Measurements from ENCODE around the gene PRPF19. TPM values are rescaled to one million over a fixed set of nuclear protein-coding genes. Genes with fewer than 3 reads are reported as not detected.
"Not testable (repeated sequence)": the region's sequence is repeated elsewhere in the genome, so short reads cannot be mapped to it uniquely, and the experiment has no call there.

Gene PRPF19
- total RNA-seq, 2 donors from 2014 or later = 139 to 175 TPM

- Mint-ChIP-seq H3K9me3 (no peaks in the 10 kb centered on the region), H3K4me1 (ENCODE audit: low read depth) (peaks cover 66% of the 10 kb centered on the region), H3K36me3 (ENCODE audit: insufficient read depth in 2 of 2) (peaks cover 10 to 13% of the 10 kb centered on the region in 2 donors), H3K27ac (no peak overlapping the region), H3K4me3 (peak overlapping the region in 1 of 2 donors; percentile 52), H3K27me3 (ENCODE audit: low read depth) (no peaks in the 10 kb centered on the region)
- DNase-seq (no peak), ATAC-seq (replicated peaks in 1 of 2) (no peak)
These were observed 10.4 kb upstream of the PRPF19 start for GRCh38 chr11:60916669-60917206.

- H3K9me3 Mint-ChIP-seq = no peaks in the 10 kb centered on the region
- H3K27me3 Mint-ChIP-seq (ENCODE audit: low read depth) = no peaks in the 10 kb centered on the region
- ATAC-seq (replicated peaks in 1 of 2) (peak; percentile 67 to 71), DNase-seq (peak; percentile 80)
- H3K27ac Mint-ChIP-seq = peak overlapping the region; percentile 89
- H3K36me3 Mint-ChIP-seq (ENCODE audit: insufficient read depth in 2 of 2) = peaks cover 7 to 14% of the 10 kb centered on the region in 2 donors
- peaks cover 80% of the 10 kb centered on the region for H3K4me1 Mint-ChIP-seq (ENCODE audit: low read depth)
- peak overlapping the region; percentile 96 for H3K4me3 Mint-ChIP-seq
These were observed 9.0 kb upstream of the PRPF19 start for GRCh38 chr11:60915248-60915914.

- ATAC-seq (replicated peaks in 1 of 2) (peak; percentile 27 to 31), DNase-seq (peak; percentile 39 to 52)
- Mint-ChIP-seq H3K4me3 (peak overlapping the region; percentile 96), H3K36me3 (ENCODE audit: insufficient read depth in 2 of 2) (peaks cover 7 to 10% of the 10 kb centered on the region in 2 donors), H3K27me3 (ENCODE audit: low read depth) (no peaks in the 10 kb centered on the region), H3K27ac (peak overlapping the region; percentile 89), H3K4me1 (ENCODE audit: low read depth) (peaks cover 86% of the 10 kb centered on the region), H3K9me3 (peaks cover 0 to 1% of the 10 kb centered on the region in 2 donors)
These were observed 8.4 kb upstream of the PRPF19 start for GRCh38 chr11:60914633-60915247.

GRCh38 chr11:60913793-60914632 is 7.6 kb upstream of the PRPF19 start, which contains the start of gene TMEM109:
Gene TMEM109, plus strand, starts transcription at chr11:60914158. Its CDS starts 5,536 bp downstream, at chr11:60919694.
- peaks cover 2 to 7% of the 10 kb centered on the region in 2 donors for H3K9me3 Mint-ChIP-seq
- peak within 1 kb of the TSS; percentile 96 for H3K4me3 Mint-ChIP-seq
- peaks cover 8 to 16% of the 10 kb centered on the region in 2 donors for H3K36me3 Mint-ChIP-seq (ENCODE audit: insufficient read depth in 2 of 2)
- peaks cover 83% of the 10 kb centered on the region for H3K4me1 Mint-ChIP-seq (ENCODE audit: low read depth)
- peak; percentile 73 to 77 for ATAC-seq (replicated peaks in 1 of 2)
- no peaks in the 10 kb centered on the region for H3K27me3 Mint-ChIP-seq (ENCODE audit: low read depth)
- peak; percentile 88 to 92 for DNase-seq
- H3K27ac Mint-ChIP-seq = peak within 1 kb of the TSS; percentile 89

- Mint-ChIP-seq H3K4me1 (ENCODE audit: low read depth) (peaks cover 73% of the 10 kb centered on the region), H3K4me3 (peak overlapping the region; percentile 96), H3K27me3 (ENCODE audit: low read depth) (no peaks in the 10 kb centered on the region), H3K9me3 (peaks cover 2 to 9% of the 10 kb centered on the region in 2 donors), H3K27ac (peak overlapping the region; percentile 77), H3K36me3 (ENCODE audit: insufficient read depth in 2 of 2) (peaks cover 8 to 16% of the 10 kb centered on the region in 2 donors)
- ATAC-seq (replicated peaks in 1 of 2) = no peak
- peak in 1 of 2 donors; percentile 4 for DNase-seq
These were observed 6.6 kb upstream of the PRPF19 start for GRCh38 chr11:60912851-60913528.

GRCh38 chr11:60912223-60912850 is 6.0 kb upstream of the PRPF19 start:
- Mint-ChIP-seq H3K27ac (peak overlapping the region; percentile 8), H3K4me1 (ENCODE audit: low read depth) (peaks cover 75% of the 10 kb centered on the region), H3K27me3 (ENCODE audit: low read depth) (no peaks in the 10 kb centered on the region), H3K36me3 (ENCODE audit: insufficient read depth in 2 of 2) (peaks cover 8 to 16% of the 10 kb centered on the region in 2 donors), H3K9me3 (peaks cover 2 to 9% of the 10 kb centered on the region in 2 donors), H3K4me3 (peak overlapping the region; percentile 38 to 96)
- peak; percentile 32 to 33 for DNase-seq
- ATAC-seq (replicated peaks in 1 of 2) = no peak

- no peak for ATAC-seq (replicated peaks in 1 of 2)
These were observed 4.5 kb upstream of the PRPF19 start for GRCh38 chr11:60910711-60911380.

GRCh38 chr11:60910281-60910687 is 3.9 kb upstream of the PRPF19 start:
- Mint-ChIP-seq H3K27me3 (ENCODE audit: low read depth) (no peaks in the 10 kb centered on the region), H3K4me3 (no peak overlapping the region)

More at GRCh38 chr11:60910711-60911380, 4.5 kb upstream of the PRPF19 start:
- Mint-ChIP-seq H3K36me3 (ENCODE audit: insufficient read depth in 2 of 2) (peaks cover 9 to 13% of the 10 kb centered on the region in 2 donors), H3K27me3 (ENCODE audit: low read depth) (no peaks in the 10 kb centered on the region), H3K4me3 (no peak overlapping the region), H3K4me1 (ENCODE audit: low read depth) (peaks cover 68% of the 10 kb centered on the region), H3K9me3 (peaks cover 2 to 9% of the 10 kb centered on the region in 2 donors), H3K27ac (no peak overlapping the region)
- DNase-seq = no peak

GRCh38 chr11:60909680-60910280 is 3.4 kb upstream of the PRPF19 start:
- not testable (repeated sequence) for H3K9me3 Mint-ChIP-seq; H3K4me3 Mint-ChIP-seq; DNase-seq; H3K27ac Mint-ChIP-seq; H3K27me3 Mint-ChIP-seq (ENCODE audit: low read depth); ATAC-seq (replicated peaks in 1 of 2)
- Mint-ChIP-seq H3K36me3 (ENCODE audit: insufficient read depth in 2 of 2) (peaks cover 8 to 12% of the 10 kb centered on the region in 2 donors), H3K4me1 (ENCODE audit: low read depth) (peaks cover 67% of the 10 kb centered on the region)

More at GRCh38 chr11:60910281-60910687, 3.9 kb upstream of the PRPF19 start:
- Mint-ChIP-seq H3K9me3 (peaks cover 2 to 9% of the 10 kb centered on the region in 2 donors), H3K36me3 (ENCODE audit: insufficient read depth in 2 of 2) (peaks cover 8 to 12% of the 10 kb centered on the region in 2 donors), H3K27ac (no peak overlapping the region), H3K4me1 (ENCODE audit: low read depth) (peaks cover 68% of the 10 kb centered on the region)
- ATAC-seq (replicated peaks in 1 of 2) (no peak), DNase-seq (no peak)

GRCh38 chr11:60908803-60909202 is 2.4 kb upstream of the PRPF19 start:
- H3K4me3 Mint-ChIP-seq = no peak overlapping the region
- ATAC-seq (replicated peaks in 1 of 2) (no peak), DNase-seq (no peak)
- peaks cover 75% of the 10 kb centered on the region for H3K4me1 Mint-ChIP-seq (ENCODE audit: low read depth)
- peaks cover 2 to 9% of the 10 kb centered on the region in 2 donors for H3K9me3 Mint-ChIP-seq
- peaks cover 7 to 11% of the 10 kb centered on the region in 2 donors for H3K36me3 Mint-ChIP-seq (ENCODE audit: insufficient read depth in 2 of 2)
- H3K27ac Mint-ChIP-seq = no peak overlapping the region
- H3K27me3 Mint-ChIP-seq (ENCODE audit: low read depth) = no peaks in the 10 kb centered on the region

GRCh38 chr11:60905551-60906113 is 753 bp downstream of the PRPF19 start:
- H3K27me3 Mint-ChIP-seq (ENCODE audit: low read depth) = no peaks in the 10 kb centered on the region
- H3K27ac Mint-ChIP-seq = peak overlapping the region; percentile 93
- peaks cover 2 to 9% of the 10 kb centered on the region in 2 donors for H3K9me3 Mint-ChIP-seq
- H3K36me3 Mint-ChIP-seq (ENCODE audit: insufficient read depth in 2 of 2) = peaks cover 7 to 8% of the 10 kb centered on the region in 2 donors
- DNase-seq (peak; percentile 8 to 19), ATAC-seq (replicated peaks in 1 of 2) (peak in 1 of 2 donors; percentile 19)
- H3K4me1 Mint-ChIP-seq (ENCODE audit: low read depth) = peaks cover 52% of the 10 kb centered on the region
- H3K4me3 Mint-ChIP-seq = peak overlapping the region; percentile 92 to 95
